PFSK-1 (cell line): ENCODE data around the gene GARIN3.

Experiments
- FOXP2 ChIP-seq: optimal IDR thresholded peaks from 2 replicates; pipeline ENCODE3; 2011; ENCODE audit warnings: borderline replicate concordance, control low read depth, inconsistent platforms; ENCODE audit not compliant: insufficient read depth; ENCODE audit errors: extremely low read length, extremely low read depth
- SIN3A ChIP-seq: IDR thresholded peaks from 2 replicates; pipeline ENCODE4 v1.6.1; 2012; ENCODE audit warnings: mild to moderate bottlenecking, low read length, moderate library complexity, borderline replicate concordance; ENCODE audit not compliant: insufficient read depth

GRCh38 chr5:157180374-157181264 is 14.6 kb upstream of the GARIN3 start, which contains the start of gene ITK:
- TF ChIP-seq FOXP2 (no peak), SIN3A (no peak)
